Measurements from ENCODE around the gene STAG1.

DNA sequence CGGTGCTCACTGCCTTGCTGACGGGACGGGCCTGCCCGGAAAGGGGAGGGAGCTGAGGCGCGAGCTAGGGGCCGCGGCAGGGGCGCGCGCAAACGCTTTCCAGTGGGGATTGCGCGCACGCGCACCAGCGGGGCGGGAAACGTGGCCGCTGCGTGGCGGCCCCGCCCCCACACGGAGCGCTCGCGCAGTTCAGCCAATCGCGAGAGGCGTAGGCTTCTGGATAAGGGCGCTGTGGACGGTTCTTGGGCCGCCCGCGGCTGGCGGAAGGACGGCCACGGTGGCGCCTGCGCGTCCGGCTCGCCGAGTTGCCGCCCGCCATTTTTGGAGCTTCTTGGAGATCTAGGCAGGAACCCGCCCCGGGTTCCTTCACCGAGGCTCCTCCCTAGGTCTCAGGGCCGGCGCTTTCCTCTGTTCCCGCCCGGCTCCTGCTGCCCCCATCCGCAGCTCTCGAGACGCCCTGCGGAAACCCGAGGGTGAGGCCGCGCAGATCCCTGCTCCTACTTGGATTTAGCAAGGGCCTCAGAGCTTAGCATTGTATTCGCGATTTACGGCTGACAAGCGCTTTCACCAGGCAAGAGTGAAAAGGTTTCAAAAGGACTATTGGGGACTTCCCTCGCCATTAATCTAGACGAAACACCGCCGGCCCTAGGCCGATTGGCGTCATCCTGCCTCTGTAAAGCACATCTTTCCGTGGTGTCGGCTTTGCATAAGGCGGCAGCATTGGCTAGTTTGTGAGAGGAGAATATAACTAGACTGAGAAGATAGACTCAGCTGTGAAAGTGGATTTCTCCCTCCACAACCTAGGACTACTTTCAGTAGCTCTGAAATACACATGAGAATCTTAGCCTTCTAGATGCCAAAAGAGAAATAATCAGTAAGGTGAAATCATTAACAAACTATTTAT is 496 bp upstream of the STAG1 start:
- TF ChIP-seq, protein P1, sequence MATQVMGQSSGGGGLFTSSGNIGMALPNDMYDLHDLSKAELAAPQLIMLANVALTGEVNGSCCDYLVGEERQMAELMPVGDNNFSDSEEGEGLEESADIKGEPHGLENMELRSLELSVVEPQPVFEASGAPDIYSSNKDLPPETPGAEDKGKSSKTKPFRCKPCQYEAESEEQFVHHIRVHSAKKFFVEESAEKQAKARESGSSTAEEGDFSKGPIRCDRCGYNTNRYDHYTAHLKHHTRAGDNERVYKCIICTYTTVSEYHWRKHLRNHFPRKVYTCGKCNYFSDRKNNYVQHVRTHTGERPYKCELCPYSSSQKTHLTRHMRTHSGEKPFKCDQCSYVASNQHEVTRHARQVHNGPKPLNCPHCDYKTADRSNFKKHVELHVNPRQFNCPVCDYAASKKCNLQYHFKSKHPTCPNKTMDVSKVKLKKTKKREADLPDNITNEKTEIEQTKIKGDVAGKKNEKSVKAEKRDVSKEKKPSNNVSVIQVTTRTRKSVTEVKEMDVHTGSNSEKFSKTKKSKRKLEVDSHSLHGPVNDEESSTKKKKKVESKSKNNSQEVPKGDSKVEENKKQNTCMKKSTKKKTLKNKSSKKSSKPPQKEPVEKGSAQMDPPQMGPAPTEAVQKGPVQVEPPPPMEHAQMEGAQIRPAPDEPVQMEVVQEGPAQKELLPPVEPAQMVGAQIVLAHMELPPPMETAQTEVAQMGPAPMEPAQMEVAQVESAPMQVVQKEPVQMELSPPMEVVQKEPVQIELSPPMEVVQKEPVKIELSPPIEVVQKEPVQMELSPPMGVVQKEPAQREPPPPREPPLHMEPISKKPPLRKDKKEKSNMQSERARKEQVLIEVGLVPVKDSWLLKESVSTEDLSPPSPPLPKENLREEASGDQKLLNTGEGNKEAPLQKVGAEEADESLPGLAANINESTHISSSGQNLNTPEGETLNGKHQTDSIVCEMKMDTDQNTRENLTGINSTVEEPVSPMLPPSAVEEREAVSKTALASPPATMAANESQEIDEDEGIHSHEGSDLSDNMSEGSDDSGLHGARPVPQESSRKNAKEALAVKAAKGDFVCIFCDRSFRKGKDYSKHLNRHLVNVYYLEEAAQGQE (IDR thresholded peaks at IDR 0.05; ENCODE audit: unreplicated experiment): no peak
- TF ChIP-seq, protein P2, sequence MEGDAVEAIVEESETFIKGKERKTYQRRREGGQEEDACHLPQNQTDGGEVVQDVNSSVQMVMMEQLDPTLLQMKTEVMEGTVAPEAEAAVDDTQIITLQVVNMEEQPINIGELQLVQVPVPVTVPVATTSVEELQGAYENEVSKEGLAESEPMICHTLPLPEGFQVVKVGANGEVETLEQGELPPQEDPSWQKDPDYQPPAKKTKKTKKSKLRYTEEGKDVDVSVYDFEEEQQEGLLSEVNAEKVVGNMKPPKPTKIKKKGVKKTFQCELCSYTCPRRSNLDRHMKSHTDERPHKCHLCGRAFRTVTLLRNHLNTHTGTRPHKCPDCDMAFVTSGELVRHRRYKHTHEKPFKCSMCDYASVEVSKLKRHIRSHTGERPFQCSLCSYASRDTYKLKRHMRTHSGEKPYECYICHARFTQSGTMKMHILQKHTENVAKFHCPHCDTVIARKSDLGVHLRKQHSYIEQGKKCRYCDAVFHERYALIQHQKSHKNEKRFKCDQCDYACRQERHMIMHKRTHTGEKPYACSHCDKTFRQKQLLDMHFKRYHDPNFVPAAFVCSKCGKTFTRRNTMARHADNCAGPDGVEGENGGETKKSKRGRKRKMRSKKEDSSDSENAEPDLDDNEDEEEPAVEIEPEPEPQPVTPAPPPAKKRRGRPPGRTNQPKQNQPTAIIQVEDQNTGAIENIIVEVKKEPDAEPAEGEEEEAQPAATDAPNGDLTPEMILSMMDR (conservative IDR thresholded peaks at IDR 0.05; ENCODE audit: low read depth in 2 of 2): peak in 1 of 2 experiments; percentile 22; a peak in 1 of 4 replicates
- TF ChIP-seq EZH2 (IDR thresholded peaks at IDR 0.05; ENCODE audit: low read depth, unreplicated experiment) (no peak), POLR2AphosphoS5 (IDR thresholded peaks at IDR 0.05; ENCODE audit: low read depth) (peak; percentile 59), JUNB (IDR thresholded peaks at IDR 0.05; ENCODE audit: unreplicated experiment) (no peak), ZNF114 (CRISPR knock-in tag; IDR thresholded peaks at IDR 0.05) (no peak), STAT1 (IDR thresholded peaks at IDR 0.05; ENCODE audit: unreplicated experiment) (no peak), EZH2phosphoT487 (IDR thresholded peaks at IDR 0.05; ENCODE audit: unreplicated experiment) (no peak)
- TF ChIP-seq, protein P3, sequence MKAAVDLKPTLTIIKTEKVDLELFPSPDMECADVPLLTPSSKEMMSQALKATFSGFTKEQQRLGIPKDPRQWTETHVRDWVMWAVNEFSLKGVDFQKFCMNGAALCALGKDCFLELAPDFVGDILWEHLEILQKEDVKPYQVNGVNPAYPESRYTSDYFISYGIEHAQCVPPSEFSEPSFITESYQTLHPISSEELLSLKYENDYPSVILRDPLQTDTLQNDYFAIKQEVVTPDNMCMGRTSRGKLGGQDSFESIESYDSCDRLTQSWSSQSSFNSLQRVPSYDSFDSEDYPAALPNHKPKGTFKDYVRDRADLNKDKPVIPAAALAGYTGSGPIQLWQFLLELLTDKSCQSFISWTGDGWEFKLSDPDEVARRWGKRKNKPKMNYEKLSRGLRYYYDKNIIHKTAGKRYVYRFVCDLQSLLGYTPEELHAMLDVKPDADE (IDR thresholded peaks at IDR 0.05): no peak
